ENCODE data around the gene GAD2.

The GAD2 gene

GRCh38 chr10:26216585-26217395 is at the start of gene GAD2:
GAD2 (plus strand) TSS chr10:26216774; CDS start chr10:26216810, 36 bp downstream.
- no peak for DNase-seq (ENCODE audit: low read depth)

GRCh38 chr10:26169466-26169865 is 47.1 kb upstream of the GAD2 start:
- DNase-seq (ENCODE audit: low read depth): no peak

GRCh38 chr10:26172131-26172530 is 44.4 kb upstream of the GAD2 start:
- DNase-seq (ENCODE audit: low read depth): no peak

- DNase-seq (ENCODE audit: low read depth): no peak
These were observed 42.7 kb upstream of the GAD2 start for GRCh38 chr10:26173837-26174236.

- DNase-seq (ENCODE audit: low read depth): no peak
These were observed 39.2 kb upstream of the GAD2 start for GRCh38 chr10:26177341-26177740.

- no peak for DNase-seq (ENCODE audit: low read depth)
These were observed 22.3 kb upstream of the GAD2 start for GRCh38 chr10:26194275-26194674.

GRCh38 chr10:26197248-26197647 is 19.3 kb upstream of the GAD2 start:
- DNase-seq (ENCODE audit: low read depth): no peak

- DNase-seq (ENCODE audit: low read depth): no peak
These were observed 18.5 kb upstream of the GAD2 start for GRCh38 chr10:26198119-26198518.

- DNase-seq (ENCODE audit: low read depth): no peak
These were observed 16.7 kb upstream of the GAD2 start for GRCh38 chr10:26199841-26200240.

GRCh38 chr10:26205223-26205622 is 11.4 kb upstream of the GAD2 start:
- DNase-seq (ENCODE audit: low read depth): no peak

GRCh38 chr10:26211781-26212444 is 4.7 kb upstream of the GAD2 start:
- no peak for DNase-seq (ENCODE audit: low read depth)

- DNase-seq (ENCODE audit: low read depth): no peak
These were observed 4.1 kb upstream of the GAD2 start for GRCh38 chr10:26212511-26212910.

GRCh38 chr10:26213157-26213800 is 3.3 kb upstream of the GAD2 start:
- DNase-seq (ENCODE audit: low read depth): no peak

GRCh38 chr10:26214004-26214403 is 2.6 kb upstream of the GAD2 start:
- no peak for DNase-seq (ENCODE audit: low read depth)

GRCh38 chr10:26214551-26215395 is 1.8 kb upstream of the GAD2 start:
- no peak for DNase-seq (ENCODE audit: low read depth)

- no peak for DNase-seq (ENCODE audit: low read depth)
These were observed 1.1 kb upstream of the GAD2 start for GRCh38 chr10:26215396-26215934.

- DNase-seq (ENCODE audit: low read depth): no peak
These were observed 514 bp upstream of the GAD2 start for GRCh38 chr10:26215935-26216584.

- no peak for DNase-seq (ENCODE audit: low read depth)
These were observed 967 bp downstream of the GAD2 start for GRCh38 chr10:26217396-26218086.

GRCh38 chr10:26219676-26220075 is 3.1 kb downstream of the GAD2 start:
- DNase-seq (ENCODE audit: low read depth): no peak

- DNase-seq (ENCODE audit: low read depth): no peak
These were observed 4.3 kb downstream of the GAD2 start for GRCh38 chr10:26220901-26221300.

GRCh38 chr10:26221541-26221940 is 5.0 kb downstream of the GAD2 start:
- DNase-seq (ENCODE audit: low read depth): no peak

All from amniotic epithelial cell (primary cell).